ENCODE measurements around the gene LTBP3. TPM values are rescaled to one million over a fixed set of nuclear protein-coding genes. Genes with fewer than 3 reads are reported as not detected.

The LTBP3 gene
- 17.5 and 79.4 TPM in 2 replicates for total RNA-seq

DNA sequence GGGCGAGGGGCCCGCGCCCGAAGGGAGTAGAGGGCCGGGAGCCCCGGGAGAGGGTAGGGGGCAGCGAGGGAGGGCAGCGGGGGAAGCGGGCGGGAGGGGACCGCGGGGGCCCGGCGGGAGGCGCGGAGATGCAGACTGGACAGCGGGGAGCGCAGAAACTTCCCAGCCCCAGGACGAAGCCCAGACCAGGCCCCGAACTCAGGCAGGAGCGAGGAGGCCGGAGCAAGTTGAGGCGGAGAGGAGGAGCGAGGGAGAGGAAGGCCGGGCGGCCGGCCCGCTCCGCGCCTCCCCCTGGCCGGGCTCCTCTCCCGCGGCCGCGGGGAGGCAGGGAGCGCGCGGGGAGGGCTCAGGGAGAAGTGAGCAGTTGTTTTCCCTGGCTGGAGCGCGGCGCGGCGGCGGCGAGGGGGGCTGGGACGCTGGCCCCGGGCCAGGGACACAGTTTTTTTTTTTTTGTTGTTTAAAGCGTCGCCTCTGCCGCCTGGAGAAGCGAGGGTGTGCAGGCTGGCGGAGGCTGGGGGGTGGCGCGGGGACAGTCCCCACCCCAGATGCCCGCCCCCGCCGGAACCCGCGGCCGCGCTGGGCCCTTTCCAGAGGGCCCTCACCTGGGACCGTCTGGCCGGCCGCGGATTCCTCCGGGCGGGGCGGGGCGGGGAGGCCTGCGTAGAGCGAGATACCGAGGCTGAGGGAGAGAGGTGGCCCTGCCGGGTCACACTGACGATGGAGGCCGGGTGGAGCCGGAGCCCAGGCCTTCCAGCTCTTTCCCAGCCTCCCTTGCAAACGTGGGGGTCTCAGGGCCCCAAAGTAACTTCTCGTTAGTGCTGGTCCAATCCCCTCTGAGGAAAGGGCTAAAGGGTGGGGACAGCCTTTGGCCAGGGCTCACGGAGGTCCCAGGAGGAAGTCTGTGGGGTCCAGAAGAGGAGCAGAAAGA is at the start of gene LTBP3:
Gene LTBP3, minus strand, starts transcription at position 358 of the 928 bp plus-strand sequence. CDS start 400 bp downstream, outside the sequence.

DNA sequence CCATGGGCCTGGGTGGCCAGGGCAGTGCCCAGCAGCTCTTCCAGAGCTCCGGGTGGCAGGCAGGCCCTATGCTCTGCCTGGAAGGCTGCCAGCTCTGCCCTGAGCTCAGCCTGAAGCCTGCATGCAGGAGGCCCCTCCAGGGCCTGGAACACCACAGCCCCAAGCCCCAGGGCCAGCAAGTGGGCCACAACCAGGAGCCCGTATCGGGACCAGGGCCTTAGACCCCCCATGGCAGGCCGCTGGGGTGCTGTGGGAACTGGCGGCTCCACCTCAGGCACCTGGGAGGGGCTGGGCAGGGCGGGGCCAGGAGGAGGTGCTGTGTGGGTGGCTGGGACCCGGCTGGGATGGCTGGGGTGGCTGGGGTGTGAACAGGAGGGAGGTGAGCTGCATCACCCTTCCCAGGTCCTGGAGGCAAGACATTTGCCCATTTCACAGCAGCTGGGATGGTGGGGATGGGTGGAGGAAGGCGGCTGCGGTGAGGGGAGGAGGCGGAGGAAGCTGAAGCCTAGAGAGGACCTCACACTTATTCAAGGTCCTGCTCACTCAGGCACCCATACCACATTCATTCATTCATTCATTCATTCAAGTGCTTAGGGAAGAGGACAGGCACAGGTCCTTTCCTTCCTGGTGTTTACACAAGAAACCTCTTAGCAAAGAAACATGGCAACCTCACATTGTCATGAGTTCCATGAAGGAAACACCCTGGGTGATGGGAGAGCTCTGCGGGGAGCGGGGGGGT is 37.6 kb upstream of the LTBP3 start, which contains the start of gene KCNK7:
Gene KCNK7, minus strand, starts transcription at position 258 of the 739 bp plus-strand sequence. Its CDS starts 28 bp downstream, at position 230.

DNA sequence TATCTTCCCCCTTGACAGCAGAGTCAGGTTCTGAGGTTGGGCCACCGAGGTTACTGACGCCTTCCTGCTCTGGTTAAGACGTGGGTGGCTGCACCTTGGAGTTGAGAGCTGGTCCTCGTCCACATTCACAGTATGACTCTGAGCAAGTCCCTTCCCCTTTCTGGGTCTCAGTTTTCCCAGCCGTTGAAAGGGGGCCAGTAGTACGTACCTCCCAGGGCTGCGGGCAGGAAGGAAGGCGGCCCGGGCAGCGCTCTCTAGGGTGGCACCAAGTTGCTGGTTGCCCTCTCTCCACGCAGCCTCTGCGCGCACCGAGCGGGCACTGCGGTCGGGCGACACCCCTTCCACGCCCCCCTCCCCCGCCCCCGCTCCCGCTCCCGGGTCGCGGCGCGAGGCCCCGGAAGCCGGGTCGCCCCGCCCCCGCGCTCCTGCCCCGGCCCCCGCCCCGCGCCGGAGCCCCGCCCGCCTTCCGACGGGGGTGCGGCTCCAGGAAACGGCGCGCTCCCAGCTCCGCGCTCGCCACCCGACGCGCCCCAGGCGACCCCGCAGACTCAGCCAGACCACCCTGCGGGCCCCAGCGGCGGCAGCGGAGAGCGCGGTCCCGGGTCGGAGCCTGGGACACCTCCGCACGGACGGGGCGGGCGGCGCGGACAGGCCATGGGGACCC is 17.5 kb upstream of the LTBP3 start, which contains the start of gene EHBP1L1:
Gene EHBP1L1, plus strand, starts transcription at position 486 of the 664 bp plus-strand sequence. CDS start 250 bp downstream, outside the sequence.

DNA sequence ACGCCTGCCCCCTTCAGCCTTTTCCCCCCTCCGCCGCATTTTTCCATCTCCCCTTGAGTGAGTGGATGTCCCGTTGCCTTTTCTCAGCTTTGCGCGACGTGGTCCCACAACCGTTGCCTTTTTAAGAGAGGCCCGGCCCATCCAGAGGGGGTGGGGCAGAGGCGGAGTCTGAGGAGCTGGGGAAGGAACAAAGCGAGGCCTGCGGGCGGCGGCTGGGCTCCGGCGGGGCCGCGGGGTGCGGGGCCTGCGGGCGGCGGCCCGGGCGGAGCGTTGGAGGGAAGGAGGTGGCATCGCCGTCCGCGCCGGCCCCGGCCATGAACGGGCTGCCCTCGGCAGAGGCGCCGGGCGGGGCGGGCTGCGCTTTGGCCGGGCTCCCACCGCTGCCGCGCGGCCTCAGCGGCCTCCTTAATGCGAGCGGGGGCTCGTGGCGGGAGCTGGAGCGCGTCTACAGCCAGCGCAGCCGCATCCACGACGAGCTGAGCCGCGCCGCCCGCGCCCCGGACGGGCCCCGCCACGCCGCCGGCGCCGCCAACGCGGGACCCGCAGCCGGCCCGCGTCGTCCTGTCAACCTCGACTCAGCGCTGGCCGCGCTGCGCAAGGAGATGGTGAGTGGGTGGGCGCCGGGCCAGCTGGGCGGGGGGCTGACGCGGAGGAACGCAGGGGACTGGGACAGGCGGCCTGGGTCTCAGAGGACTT is 14.3 kb upstream of the LTBP3 start, which contains the start of gene FAM89B:
Gene FAM89B, plus strand, starts transcription at position 183 of the 696 bp plus-strand sequence. Its CDS starts 132 bp downstream, at position 315.

GRCh38 chr11:65569973-65570918 is 12.1 kb upstream of the LTBP3 start, which contains the start of gene ZNRD2:
ZNRD2 (plus strand) TSS chr11:65570477; CDS start chr11:65570492, 15 bp downstream.

GRCh38 chr11:65524741-65525545 is 33.2 kb downstream of the LTBP3 start, which contains the start of gene SCYL1:
SCYL1 (plus strand) TSS chr11:65525083; CDS start chr11:65525154, 71 bp downstream.

GRCh38 chr11:65498977-65499712 is 59.0 kb downstream of the LTBP3 start, which contains the start of gene MALAT1:
MALAT1 (plus strand) TSS chr11:65499045.

Other genes starting within 250 kb of the LTBP3 start
- gene CDC42EP2, start 243.5 kb downstream of the LTBP3 start, total RNA-seq = 7.1 and 8.7 TPM in 2 replicates
- gene DPF2, start 224.5 kb downstream of the LTBP3 start, total RNA-seq = 22.0 and 32.5 TPM in 2 replicates
- under 0.01 and 0.13 TPM in 2 replicates for gene TIGD3, start 203.6 kb downstream of the LTBP3 start, total RNA-seq
- 0.81 and 2.8 TPM in 2 replicates for gene SLC25A45, start 175.7 kb downstream of the LTBP3 start, total RNA-seq
- gene FRMD8, start 171.7 kb downstream of the LTBP3 start, total RNA-seq = 53.9 and 70.9 TPM in 2 replicates
- 59.3 and 170 TPM in 2 replicates for gene NEAT1, start 135.6 kb downstream of the LTBP3 start, total RNA-seq
- 3,635 and 7,050 TPM in 2 replicates for gene MALAT1, start 59.3 kb downstream of the LTBP3 start, total RNA-seq
- gene SCYL1, start 33.3 kb downstream of the LTBP3 start, total RNA-seq = 49.2 and 56.6 TPM in 2 replicates
- gene ZNRD2, start 12.1 kb upstream of the LTBP3 start, total RNA-seq = 28.6 and 32.1 TPM in 2 replicates
- gene FAM89B, start 14.2 kb upstream of the LTBP3 start, total RNA-seq = 12.0 and 14.6 TPM in 2 replicates
- gene EHBP1L1, start 17.7 kb upstream of the LTBP3 start, total RNA-seq = 9.4 and 31.9 TPM in 2 replicates
- under 0.01 and 0.38 TPM in 2 replicates for gene KCNK7, start 37.4 kb upstream of the LTBP3 start, total RNA-seq
- gene MAP3K11, start 55.9 kb upstream of the LTBP3 start, total RNA-seq = 78.5 and 130 TPM in 2 replicates
- gene PCNX3, start 57.4 kb upstream of the LTBP3 start, total RNA-seq = 10.0 and 25.1 TPM in 2 replicates
- gene SIPA1, start 79.7 kb upstream of the LTBP3 start, total RNA-seq = 33.8 and 81.2 TPM in 2 replicates
- 13.0 and 26.4 TPM in 2 replicates for gene RELA, start 104.6 kb upstream of the LTBP3 start, total RNA-seq
- gene KAT5, start 153.9 kb upstream of the LTBP3 start, total RNA-seq = 35.3 and 41.9 TPM in 2 replicates
- 34.2 and 37.3 TPM in 2 replicates for gene RNASEH2C, start 162.4 kb upstream of the LTBP3 start, total RNA-seq
- 5.5 and 8.5 TPM in 2 replicates for gene AP5B1, start 222.6 kb upstream of the LTBP3 start, total RNA-seq
- not detected in 2 replicates for gene OVOL1, start 228.7 kb upstream of the LTBP3 start, total RNA-seq